Breast epithelium (tissue), 3 donors: Measurements from ENCODE around the gene KREMEN2.

ENCODE experiments used
- POLR2A ChIP-seq: fragments of 450-650 bp; IDR thresholded peaks from one replicate; pipeline ENCODE4 v1.6.1; 2016; ENCODE audit warnings: antibody characterized with exemption, mild to moderate bottlenecking, moderate library complexity
- TF ChIP-seq, protein P1 (sequence below), 3 donors: fragments of 450-650 bp; IDR thresholded peaks; one replicate each; pipeline ENCODE4 v1.5.1; 2016 to 2017; ENCODE audit warnings: antibody characterized with exemption in 3 of 3, mild to moderate bottlenecking in 3 of 3, moderate library complexity in 3 of 3

DNA sequence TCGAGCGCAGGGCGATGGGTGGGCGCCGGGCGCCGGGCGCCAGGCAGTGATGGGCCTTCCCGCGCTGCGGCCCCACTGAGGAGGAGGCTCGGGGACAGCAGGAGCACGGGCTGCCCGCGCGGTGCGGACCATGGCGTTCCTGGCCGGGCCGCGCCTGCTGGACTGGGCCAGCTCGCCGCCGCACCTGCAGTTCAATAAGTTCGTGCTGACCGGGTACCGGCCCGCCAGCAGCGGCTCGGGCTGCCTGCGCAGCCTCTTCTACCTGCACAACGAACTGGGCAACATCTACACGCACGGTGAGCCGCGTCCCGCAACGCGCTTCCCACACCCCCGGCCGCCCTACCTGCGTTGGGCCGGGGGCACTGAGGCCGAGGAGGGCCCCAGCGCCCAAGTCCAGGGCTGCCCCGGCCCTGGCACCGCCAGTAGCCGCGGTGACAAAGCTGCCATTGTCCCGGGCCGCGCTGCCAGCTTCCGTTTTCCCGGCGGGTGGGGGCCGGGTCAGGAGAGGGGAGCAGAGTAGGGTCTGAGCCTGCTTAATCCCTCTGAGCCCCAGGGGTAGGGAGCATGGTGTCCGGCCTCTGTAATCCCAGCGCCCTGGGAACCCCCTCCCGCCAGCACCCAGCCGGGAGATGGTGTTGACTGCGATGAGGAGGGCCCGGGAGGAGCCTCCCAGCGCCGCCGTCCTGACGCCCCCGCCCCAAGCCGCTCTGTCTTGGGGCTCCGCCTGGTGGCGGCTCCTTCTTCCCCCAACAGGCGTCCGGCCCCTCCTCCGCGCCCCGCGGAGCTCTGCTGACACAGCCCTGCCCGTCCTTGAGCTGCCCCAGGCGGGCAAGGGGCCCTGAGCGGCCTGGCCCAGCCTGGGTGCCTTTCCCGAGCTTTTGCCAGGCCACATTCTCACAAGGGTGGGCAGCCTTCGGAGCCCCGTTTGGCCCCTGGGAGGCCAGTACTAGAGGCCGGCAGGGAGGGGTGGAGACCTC is 5.8 kb downstream of the KREMEN2 start:
- TF ChIP-seq, protein P1, sequence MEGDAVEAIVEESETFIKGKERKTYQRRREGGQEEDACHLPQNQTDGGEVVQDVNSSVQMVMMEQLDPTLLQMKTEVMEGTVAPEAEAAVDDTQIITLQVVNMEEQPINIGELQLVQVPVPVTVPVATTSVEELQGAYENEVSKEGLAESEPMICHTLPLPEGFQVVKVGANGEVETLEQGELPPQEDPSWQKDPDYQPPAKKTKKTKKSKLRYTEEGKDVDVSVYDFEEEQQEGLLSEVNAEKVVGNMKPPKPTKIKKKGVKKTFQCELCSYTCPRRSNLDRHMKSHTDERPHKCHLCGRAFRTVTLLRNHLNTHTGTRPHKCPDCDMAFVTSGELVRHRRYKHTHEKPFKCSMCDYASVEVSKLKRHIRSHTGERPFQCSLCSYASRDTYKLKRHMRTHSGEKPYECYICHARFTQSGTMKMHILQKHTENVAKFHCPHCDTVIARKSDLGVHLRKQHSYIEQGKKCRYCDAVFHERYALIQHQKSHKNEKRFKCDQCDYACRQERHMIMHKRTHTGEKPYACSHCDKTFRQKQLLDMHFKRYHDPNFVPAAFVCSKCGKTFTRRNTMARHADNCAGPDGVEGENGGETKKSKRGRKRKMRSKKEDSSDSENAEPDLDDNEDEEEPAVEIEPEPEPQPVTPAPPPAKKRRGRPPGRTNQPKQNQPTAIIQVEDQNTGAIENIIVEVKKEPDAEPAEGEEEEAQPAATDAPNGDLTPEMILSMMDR (IDR thresholded peaks at IDR 0.05), result peak in 1 of 3 donors; percentile 25
- no peak for TF ChIP-seq POLR2A
